A549 (cell line): Measurements from ENCODE around the gene FCER1G. TPM values are rescaled to one million over a fixed set of nuclear protein-coding genes. Genes with fewer than 3 reads are reported as not detected.

Experiments
- ATAC-seq, 2 experiments: fragments of 200-7000 bp in 1 of 2; fragments of >200 bp in 1 of 2; cut with Nextera tagmentation in 1 of 2; cut with Tn5 transposase in 1 of 2; 3 replicates each; pipeline versions ENCODE4 v1.8.0 to v1.9.1; 2018 to 2020; ENCODE audit warnings: mild to moderate bottlenecking in 1 of 2, moderate library complexity in 1 of 2
- CTCF ChIA-PET: fragments of 300-600 bp; sonication (Branson Sonifier 250); formaldehyde crosslinking; extraction: SDS; loops from one replicate; lab custom pipeline; 2021; ENCODE audit warnings: antibody characterized with exemption, inconsistent platforms; lab: Yijun Ruan, JAX
- POLR2A ChIA-PET: fragments of 350-600 bp; formaldehyde crosslinking; extraction: SDS; loops from one replicate; lab custom pipeline; 2021; ENCODE audit warnings: antibody characterized with exemption, inconsistent platforms; lab: Yijun Ruan, JAX
- DNase-seq, 2 experiments: peaks; one replicate each; pipeline versions ENCODE4 v3.0.0 to v3.0.0-alpha.2; 2011 to 2016; ENCODE audit warnings: low read depth in 1 of 2, low spot score in 1 of 2
- FAIRE-seq: peaks from 2 replicates; lab custom pipeline; 2011; peaks lifted over from hg19 to GRCh38; lab: Jason Lieb, UNC
- H3K27ac ChIP-seq, 2 experiments: fragments of >200 bp; sonication (Bioruptor Twin); formaldehyde crosslinking; 3 replicates each; pipeline ENCODE4 v1.5.1; 2016 to 2017
- H3K4me1 ChIP-seq: fragments of >200 bp; sonication (Bioruptor Twin); formaldehyde crosslinking; 3 replicates; pipeline ENCODE4 v1.6.1; 2016
- H3K4me2 ChIP-seq: fragments of >200 bp; sonication (Bioruptor Twin); formaldehyde crosslinking; 3 replicates; pipeline ENCODE4 v1.6.1; 2016
- H3K4me3 ChIP-seq: fragments of >200 bp; sonication (Bioruptor Twin); formaldehyde crosslinking; 3 replicates; pipeline ENCODE4 v1.5.1; 2016
- H3K9me3 ChIP-seq: fragments of >200 bp; sonication (Bioruptor Twin); formaldehyde crosslinking; 3 replicates; pipeline ENCODE4 v1.6.1; 2016
- CBX8 ChIP-seq: fragments of 200-600 bp; sonication (generic); IDR thresholded peaks from 2 replicates; pipeline ENCODE4 v1.6.1; 2016
- CEBPB ChIP-seq, 2 experiments: fragments of >200 bp in 1 of 2; sonication (Bioruptor Twin) in 1 of 2; formaldehyde crosslinking in 1 of 2; IDR thresholded peaks; 2 replicates each; pipeline ENCODE4 v1.6.1; 2012 to 2016
- EHMT2 ChIP-seq: fragments of 200-600 bp; sonication (generic); IDR thresholded peaks from 2 replicates; pipeline ENCODE4 v1.6.1; 2016; ENCODE audit warnings: antibody characterized with exemption, low read depth, mild to moderate bottlenecking, moderate library complexity
- FOSL2 ChIP-seq, 2 experiments: fragments of 450-650 bp in 1 of 2; fragments of >200 bp in 1 of 2; sonication (Bioruptor Twin) in 1 of 2; formaldehyde crosslinking; IDR thresholded peaks; 2 replicates each; pipeline versions ENCODE4 v1.5.0 to v1.6.1; 2016 to 2020; ENCODE audit warnings: mild to moderate bottlenecking in 1 of 2, moderate library complexity in 1 of 2
- GATA3 ChIP-seq: IDR thresholded peaks from 2 replicates; pipeline ENCODE4 v1.6.1; 2012; ENCODE audit warnings: borderline replicate concordance
- HEYL ChIP-seq: fragments of 250-450 bp; sonication (Bioruptor Pico); IDR thresholded peaks from 2 replicates; pipeline ENCODE4 v1.8.0; 2021; ENCODE audit warnings: mild to moderate bottlenecking, moderate library complexity
- JUN ChIP-seq, 2 experiments: fragments of >200 bp; sonication (Bioruptor Twin); formaldehyde crosslinking; IDR thresholded peaks; 2 replicates in 1 of 2; 3 replicates in 1 of 2; pipeline ENCODE4 v1.6.1; 2016 to 2017
- KDM1A ChIP-seq: fragments of 200-600 bp; sonication (generic); IDR thresholded peaks from 2 replicates; pipeline ENCODE4 v1.6.1; 2016; ENCODE audit warnings: low read depth, mild to moderate bottlenecking
- KDM5A ChIP-seq: fragments of 200-600 bp; sonication (generic); IDR thresholded peaks from 2 replicates; pipeline ENCODE4 v1.6.1; 2016; ENCODE audit warnings: antibody characterized with exemption, mild to moderate bottlenecking
- MAFK ChIP-seq: fragments of 450-650 bp; IDR thresholded peaks from 2 replicates; pipeline ENCODE4 v1.6.1; 2014; ENCODE audit not compliant: partially characterized antibody
- MAZ ChIP-seq: fragments of 150-350 bp; IDR thresholded peaks from 2 replicates; pipeline ENCODE4 v1.6.1; 2014; ENCODE audit warnings: antibody characterized with exemption, low read depth, low read length, borderline replicate concordance
- MYC ChIP-seq: IDR thresholded peaks from 2 replicates; pipeline ENCODE4 v1.6.1; 2012; ENCODE audit warnings: mild to moderate bottlenecking, inconsistent platforms, low read length, improper control_type of control experiment, borderline replicate concordance
- NFE2L2 ChIP-seq: fragments of 150-350 bp; conservative IDR thresholded peaks from 2 replicates; pipeline ENCODE4 v1.6.1; 2014; ENCODE audit warnings: low read length
- NR3C1 ChIP-seq: fragments of >200 bp; sonication (Bioruptor Twin); formaldehyde crosslinking; IDR thresholded peaks from 3 replicates; pipeline ENCODE4 v1.6.1; 2017
- PHF8 ChIP-seq: fragments of 200-600 bp; sonication (generic); IDR thresholded peaks from 2 replicates; pipeline ENCODE4 v1.6.1; 2016; ENCODE audit warnings: low read depth, mild to moderate bottlenecking, antibody characterized with exemption, moderate library complexity, borderline replicate concordance
- POLR2AphosphoS2 ChIP-seq: conservative IDR thresholded peaks from 2 replicates; pipeline ENCODE4 v1.6.1; 2012; ENCODE audit warnings: low read length, improper control_type of control experiment, inconsistent platforms
- RAD21 ChIP-seq, 2 experiments: fragments of >200 bp in 1 of 2; sonication (Bioruptor Twin) in 1 of 2; formaldehyde crosslinking in 1 of 2; IDR thresholded peaks in 1 of 2; conservative IDR thresholded peaks in 1 of 2; 2 replicates in 1 of 2; 3 replicates in 1 of 2; pipeline ENCODE4 v1.6.1; 2012 to 2018; ENCODE audit warnings: inconsistent platforms in 1 of 2
- RFX5 ChIP-seq: fragments of 450-650 bp; IDR thresholded peaks from 2 replicates; pipeline ENCODE4 v1.7.1; 2014; ENCODE audit warnings: antibody characterized with exemption, mild to moderate bottlenecking, moderate library complexity
- RNF2 ChIP-seq: fragments of 200-600 bp; sonication (generic); IDR thresholded peaks from 2 replicates; pipeline ENCODE4 v1.6.1; 2016; ENCODE audit warnings: low read depth, mild to moderate bottlenecking, antibody characterized with exemption, moderate library complexity, borderline replicate concordance
- SMC3 ChIP-seq: fragments of >200 bp; sonication (Bioruptor Twin); formaldehyde crosslinking; IDR thresholded peaks from 3 replicates; pipeline ENCODE4 v1.6.1; 2018; ENCODE audit warnings: inconsistent platforms
- SREBF2 ChIP-seq: fragments of 450-650 bp; IDR thresholded peaks from 2 replicates; pipeline ENCODE4 v1.6.1; 2014; ENCODE audit warnings: mild to moderate bottlenecking, moderate library complexity
- ZC3H11A ChIP-seq: fragments of 450-650 bp; IDR thresholded peaks from 2 replicates; pipeline ENCODE4 v1.6.1; 2014; ENCODE audit warnings: antibody characterized with exemption, mild to moderate bottlenecking
- ZNF302 ChIP-seq: fragments of 250-450 bp; sonication (Bioruptor Pico); IDR thresholded peaks from 2 replicates; pipeline ENCODE4 v1.9.0; 2021; ENCODE audit warnings: inconsistent platforms, mild to moderate bottlenecking, moderate library complexity
- ZSCAN20 ChIP-seq: fragments of 250-450 bp; sonication (Bioruptor Pico); IDR thresholded peaks from 2 replicates; pipeline ENCODE4 v1.8.0; 2022; ENCODE audit warnings: mild to moderate bottlenecking, moderate library complexity
- WGBS: methylation state at CpG from one replicate; pipeline ENCODE4 v1.1.6; 2017; ENCODE audit errors: missing lambda C conversion rate; 5-methylcytosine and 5-hydroxymethylcytosine counted together
- polyA plus RNA-seq, 4 experiments: library from polyadenylated mRNA; depleted of rRNA in 3 of 4; stranded (reverse); fragments of >200 nt; fragmentation: RNase III in 1 of 4; extraction: RNeasy Plus Mini Kit Qiagen cat#74134 plus additional on column Dnase treatment in 1 of 4; gene quantifications; 2 replicates in 3 of 4; 3 replicates in 1 of 4; pipeline ENCODE4 v1.2.3, GENCODE V29; 2011 to 2017
- TF ChIP-seq, protein P1 (sequence below): fragments of 250-450 bp; sonication (Bioruptor Pico); IDR thresholded peaks from 2 replicates; pipeline ENCODE4 v1.5.0; 2020; ENCODE audit warnings: low read depth, mild to moderate bottlenecking, moderate library complexity

Gene FCER1G
- polyA plus RNA-seq, 2 of the 4 experiments (the other 2 are of a cell fraction): 0.40 TPM; not detected in 1

DNA sequence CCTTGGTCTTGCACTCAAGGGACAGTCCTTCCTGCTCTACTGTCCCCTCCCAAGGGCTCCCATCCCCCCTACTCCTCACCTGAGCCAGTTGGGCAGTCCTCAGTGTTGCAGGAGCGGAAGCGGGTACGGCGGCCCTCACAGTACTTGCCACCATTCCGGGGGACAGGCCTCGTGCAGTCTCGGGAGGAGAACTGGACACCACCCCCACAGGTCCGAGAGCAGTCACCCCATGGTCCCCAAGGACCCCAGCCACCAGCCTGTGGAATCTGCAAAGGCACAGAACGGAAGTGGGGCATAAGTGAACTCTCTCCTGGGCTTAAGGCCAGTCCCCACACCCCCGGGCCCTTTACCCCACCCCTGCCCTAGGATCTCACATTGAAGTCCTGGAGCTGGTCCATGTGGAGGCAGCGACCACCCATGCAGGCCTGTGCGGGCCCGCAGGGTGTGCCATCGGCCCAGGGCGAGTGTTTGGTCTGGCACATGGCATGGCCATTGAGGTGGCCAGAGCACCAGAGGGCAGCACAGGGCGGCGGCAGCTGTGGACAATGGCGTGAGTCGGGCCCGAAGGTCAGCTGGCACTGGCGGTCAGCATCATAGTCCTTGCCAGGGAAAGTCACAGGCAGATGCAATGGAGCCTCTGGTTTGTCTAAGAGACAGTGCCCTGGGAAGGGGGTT is 21.4 kb upstream of the FCER1G start:
- H3K4me2 ChIP-seq: no peak overlapping the region
- CTCF ChIA-PET: interaction anchor here (0.8 to 7.8 kb wide), 16 partner anchors 10 to 195 kb away, joined by 3 to 93 read pairs (median 9); partner anchors contain the start of genes APOA2, NDUFS2, PPOX and TOMM40L
- no peak for FAIRE-seq
- POLR2A ChIA-PET: interaction anchor here (0.8 kb wide), 1 partner anchor 8 kb away, joined by 3 read pairs; the partner anchor contains the start of gene NDUFS2
- WGBS: 82% methylated on average over 15 of the region's 21 CpGs
- peak in 1 of 2 experiments; percentile 45; a peak in 2 of 6 replicates for ATAC-seq
- no peaks in the 10 kb centered on the region for H3K9me3 ChIP-seq
- TF ChIP-seq ZNF302 (CRISPR knock-in tag) (no peak), NFE2L2 (no peak), RNF2 (no peak), MAFK (no peak), CBX8 (no peak), EHMT2 (no peak), JUN (IDR thresholded peaks at IDR 0.05) (no peak), CEBPB (IDR thresholded peaks at IDR 0.05) (no peak), NR3C1 (no peak), POLR2AphosphoS2 (no peak), RAD21 (conservative IDR thresholded peaks at IDR 0.05 in 1 of 2, IDR thresholded peaks at IDR 0.05 in 1 of 2) (no peak), ZSCAN20 (CRISPR knock-in tag) (no peak), KDM5A (no peak)
- TF ChIP-seq, protein P1, sequence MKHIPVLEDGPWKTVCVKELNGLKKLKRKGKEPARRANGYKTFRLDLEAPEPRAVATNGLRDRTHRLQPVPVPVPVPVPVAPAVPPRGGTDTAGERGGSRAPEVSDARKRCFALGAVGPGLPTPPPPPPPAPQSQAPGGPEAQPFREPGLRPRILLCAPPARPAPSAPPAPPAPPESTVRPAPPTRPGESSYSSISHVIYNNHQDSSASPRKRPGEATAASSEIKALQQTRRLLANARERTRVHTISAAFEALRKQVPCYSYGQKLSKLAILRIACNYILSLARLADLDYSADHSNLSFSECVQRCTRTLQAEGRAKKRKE (CRISPR knock-in tag): no peak
- DNase-seq: no peak
- no peak overlapping the region for H3K27ac ChIP-seq
- H3K4me3 ChIP-seq: no peak overlapping the region
- H3K4me1 ChIP-seq: peaks cover 4% of the 10 kb centered on the region; the same call in 2 of the 3 replicates

DNA sequence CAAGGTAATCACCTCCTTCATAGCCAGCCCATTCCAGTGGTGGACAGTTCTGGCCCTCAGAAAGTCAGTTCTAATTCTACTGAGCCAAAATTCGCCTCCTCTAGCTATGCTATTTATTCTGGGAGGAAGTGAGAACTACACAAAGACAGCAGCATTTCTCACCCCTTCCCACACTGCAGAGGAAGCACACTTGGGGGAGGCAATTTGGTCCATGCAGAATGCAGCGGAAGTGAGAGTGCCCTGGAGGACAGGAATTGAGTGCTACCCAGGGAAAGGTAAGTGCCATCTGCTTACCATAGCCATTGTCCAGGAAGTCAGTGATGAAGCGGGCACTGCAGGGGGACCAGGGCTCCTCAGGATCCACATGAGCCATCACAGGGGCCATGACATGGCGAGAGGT is 19.9 kb upstream of the FCER1G start:
- ATAC-seq: no peak
- no peak for FAIRE-seq
- WGBS: 62% methylated on average over 4 of the region's 4 CpGs
- CTCF ChIA-PET: interaction anchor here (1.1 to 18.8 kb wide), 5 partner anchors 9 to 188 kb away, joined by 3 to 200 read pairs (median 60); partner anchors contain the start of genes NDUFS2 and TOMM40L
- Histone ChIP-seq H3K27ac (no peak overlapping the region), H3K4me2 (no peak overlapping the region), H3K9me3 (no peaks in the 10 kb centered on the region), H3K4me1 (peaks cover 11% of the 10 kb centered on the region; the same call in 2 of the 3 replicates), H3K4me3 (no peak overlapping the region)
- DNase-seq: no peak
- POLR2A ChIA-PET: no interaction called here
- TF ChIP-seq MAFK (no peak), RFX5 (no peak), KDM1A (no peak), SMC3 (no peak), MAZ (no peak), FOSL2 (IDR thresholded peaks at IDR 0.05) (no peak), FOSL2 (CRISPR knock-in tag; IDR thresholded peaks at IDR 0.05) (no peak), HEYL (CRISPR knock-in tag) (no peak), PHF8 (no peak), SREBF2 (no peak), ZC3H11A (no peak), NR3C1 (no peak), RNF2 (no peak), JUN (IDR thresholded peaks at IDR 0.05) (no peak), MYC (no peak), GATA3 (no peak)
